ENCODE measurements around the gene USP14.
"Not testable (repeated sequence)": the region's sequence is repeated elsewhere in the genome, so short reads cannot be mapped to it uniquely, and the experiment has no call there.

The USP14 gene

DNA sequence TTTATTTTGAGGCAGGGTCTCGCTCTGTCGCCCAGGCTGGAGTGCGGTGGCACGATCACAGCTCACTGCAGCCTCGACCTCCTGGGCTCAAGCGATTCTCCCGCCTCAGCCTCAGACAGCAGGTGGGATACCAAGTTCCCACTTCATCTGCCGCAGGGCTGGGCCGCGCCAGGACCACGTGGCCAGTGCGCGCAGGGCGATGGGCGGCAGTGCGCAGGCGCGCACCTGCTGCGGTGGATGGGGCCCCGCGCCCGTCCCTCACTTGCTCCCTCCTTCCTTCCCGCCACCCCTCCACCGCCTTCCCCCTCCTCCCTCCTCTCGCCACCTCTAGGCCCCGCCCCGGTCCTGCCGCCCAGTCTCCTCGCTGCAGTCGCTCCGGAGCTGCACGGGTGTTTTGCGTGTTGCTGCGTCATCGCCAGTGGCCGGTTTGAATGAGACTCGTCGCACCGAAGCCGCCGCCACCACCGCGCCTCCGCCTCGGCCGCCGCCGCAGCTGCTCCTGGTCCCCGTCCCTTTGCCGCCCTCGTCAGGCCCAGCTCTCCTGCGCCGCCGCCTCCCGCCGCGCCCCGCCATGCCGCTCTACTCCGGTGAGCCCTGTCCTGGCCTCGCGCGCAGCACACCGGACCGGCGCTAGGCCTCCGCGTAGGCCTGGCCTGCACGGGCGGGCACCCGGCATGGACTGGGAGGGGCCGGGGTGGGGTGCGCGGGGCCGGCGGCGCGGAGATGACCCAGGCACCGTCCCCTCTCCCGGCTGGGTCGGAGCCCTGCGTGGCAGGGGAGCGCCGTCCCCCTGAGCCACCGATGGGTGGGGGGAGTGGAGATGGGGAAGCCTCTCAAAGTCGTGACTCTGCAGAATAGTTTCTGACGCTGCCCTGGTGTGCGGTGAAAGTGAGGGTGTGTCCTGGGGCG, at the start of gene USP14:
Gene USP14 (plus strand): TSS at position 430 of the 909 bp plus-strand sequence. CDS start 142 bp downstream, at position 572.
- H3K27ac ChIP-seq = peak within 1 kb of the TSS; percentile 87
- TF ChIP-seq CTCF (conservative IDR thresholded peaks at IDR 0.05) = peak; percentile 25; the same call in 1 of the 2 replicates

DNA sequence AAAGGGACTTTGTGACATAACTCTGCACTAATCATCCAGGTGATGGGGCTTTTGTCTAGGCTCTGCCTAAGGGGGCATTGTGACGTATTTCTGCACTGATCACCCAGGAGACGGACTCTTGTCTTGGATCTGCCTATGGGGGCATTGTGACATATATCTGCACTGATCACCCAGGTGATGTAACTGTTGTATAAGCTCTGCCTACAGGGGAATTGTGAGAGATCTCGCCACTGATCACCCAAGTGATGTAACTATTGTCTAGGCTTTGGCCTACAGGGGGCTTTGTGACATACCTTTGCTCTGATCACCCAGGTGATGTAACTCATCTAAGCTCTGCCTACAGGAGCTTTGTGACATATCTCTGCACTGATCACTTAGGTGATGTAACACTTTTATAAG, 49.7 kb upstream of the USP14 start:
- not testable (repeated sequence) for H3K27ac ChIP-seq

DNA sequence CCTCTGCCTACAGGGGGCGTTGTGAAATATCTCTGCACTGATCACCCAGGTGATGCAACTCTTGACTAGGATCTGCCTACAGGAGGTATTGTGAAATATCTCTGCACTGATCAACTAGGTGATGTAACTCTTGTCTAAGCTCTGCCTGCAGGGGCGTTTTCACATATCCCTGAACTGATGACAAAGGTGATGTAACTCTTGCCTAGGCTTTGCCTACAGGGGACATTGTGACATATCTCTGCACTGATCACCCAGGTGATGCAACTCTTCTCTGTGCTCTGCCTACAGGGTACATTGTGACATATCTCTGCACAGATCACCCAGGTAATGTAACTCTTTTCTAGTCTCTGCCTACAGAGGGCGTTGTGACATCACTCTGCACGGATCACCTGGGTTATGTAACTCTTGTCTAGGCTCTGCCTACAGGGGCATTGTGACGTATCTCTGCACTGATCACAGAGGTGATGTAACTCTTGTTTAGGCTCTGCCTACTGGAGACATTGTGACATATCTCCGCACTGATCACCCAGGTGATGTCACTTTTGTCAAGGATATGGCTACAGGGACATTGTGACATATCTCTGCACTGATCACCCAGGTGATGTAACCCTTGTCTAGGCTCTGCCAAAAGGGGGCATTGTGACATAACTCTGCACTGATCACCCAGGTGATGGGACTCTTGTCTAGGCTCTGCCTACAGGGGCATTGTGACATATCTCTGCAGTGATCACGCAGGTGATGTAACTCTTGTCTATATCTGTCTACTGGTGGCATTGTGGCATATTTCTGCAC, 49.0 kb upstream of the USP14 start:
- TF ChIP-seq CTCF (conservative IDR thresholded peaks at IDR 0.05) = peak; percentile 67
- H3K27ac ChIP-seq = not testable (repeated sequence)

- H3K27ac ChIP-seq = not testable (repeated sequence)
These were observed 48.5 kb upstream of the USP14 start for GRCh38 chr18:109922-110261.

DNA sequence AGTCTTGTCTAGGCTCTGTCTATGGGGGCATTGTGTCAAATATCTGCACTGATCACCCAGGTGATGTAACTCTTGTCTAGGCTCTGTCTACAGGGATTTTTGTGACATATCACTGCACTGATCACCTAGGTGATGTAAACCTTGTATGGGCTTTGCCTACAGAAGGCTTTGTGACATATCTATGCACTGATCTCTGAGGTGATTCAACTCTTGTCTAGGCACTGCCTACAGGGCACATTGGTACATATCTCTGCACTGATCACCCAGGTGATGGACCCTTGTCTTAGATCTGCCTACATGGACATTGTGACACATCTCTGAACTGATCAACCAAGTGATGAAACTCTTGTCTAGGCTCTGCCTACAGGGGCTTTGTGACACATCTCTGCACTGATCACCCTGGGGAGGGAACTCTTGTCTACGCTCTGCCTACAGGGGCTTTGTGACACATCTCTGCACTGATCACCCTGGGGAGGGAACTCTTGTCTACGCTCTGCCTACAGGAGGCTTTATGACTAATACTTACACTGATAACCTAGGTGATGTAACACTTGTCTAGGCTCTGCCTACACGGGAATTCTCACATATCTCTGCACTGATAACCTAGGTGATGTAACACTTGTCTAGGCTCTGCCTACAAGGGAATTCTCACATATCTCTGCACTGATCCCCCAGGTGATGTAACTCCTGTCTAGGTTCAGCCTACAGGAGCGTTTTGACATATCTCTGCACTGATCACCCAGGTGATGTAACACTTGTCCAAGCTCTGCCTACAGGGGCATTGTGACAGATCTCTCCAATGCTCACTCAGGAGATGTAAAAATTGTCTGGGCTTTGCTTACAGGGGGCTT, 47.8 kb upstream of the USP14 start:
- peak overlapping the region; percentile 86 for H3K27ac ChIP-seq

GRCh38 chr18:111306-112014, 46.9 kb upstream of the USP14 start:
- H3K27ac ChIP-seq = peak overlapping the region; percentile 86
- TF ChIP-seq CTCF (conservative IDR thresholded peaks at IDR 0.05) = no peak

DNA sequence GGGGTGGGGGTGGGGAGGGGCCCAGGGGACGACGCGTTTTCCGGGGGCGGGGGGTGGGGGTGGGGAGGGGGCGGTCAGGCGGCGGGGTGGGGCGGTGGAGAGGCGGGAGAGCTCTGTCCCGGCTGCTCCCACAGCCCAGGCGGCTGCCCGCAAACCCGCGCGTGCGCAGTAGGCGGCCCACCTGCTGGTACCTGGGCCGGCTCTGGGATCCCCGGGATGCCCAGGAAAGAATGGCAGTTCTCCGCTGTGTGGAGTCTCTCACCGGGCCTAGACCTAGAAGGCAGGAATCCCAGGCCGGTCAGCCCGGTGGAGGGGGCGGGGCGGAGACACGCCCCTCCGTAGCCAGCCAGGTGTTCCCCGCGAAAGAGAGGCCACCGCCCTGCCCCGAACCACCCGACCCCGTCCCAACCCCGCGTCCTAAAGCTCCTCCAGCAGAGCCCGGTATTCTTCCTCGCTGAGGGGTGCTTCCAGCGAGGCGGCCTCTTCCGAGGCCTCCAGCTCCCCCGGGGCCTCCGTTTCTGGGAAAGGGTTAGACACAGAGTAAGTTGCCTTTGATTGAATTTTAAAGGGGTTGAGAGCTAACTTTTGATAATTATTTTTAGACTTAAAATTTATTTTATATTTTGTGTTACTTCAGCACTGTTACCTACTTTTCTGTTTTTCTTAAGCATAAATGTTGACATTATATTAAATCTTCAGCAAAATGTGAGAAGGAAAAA, 46.2 kb upstream of the USP14 start:
- H3K27ac ChIP-seq = peak overlapping the region; percentile 86

DNA sequence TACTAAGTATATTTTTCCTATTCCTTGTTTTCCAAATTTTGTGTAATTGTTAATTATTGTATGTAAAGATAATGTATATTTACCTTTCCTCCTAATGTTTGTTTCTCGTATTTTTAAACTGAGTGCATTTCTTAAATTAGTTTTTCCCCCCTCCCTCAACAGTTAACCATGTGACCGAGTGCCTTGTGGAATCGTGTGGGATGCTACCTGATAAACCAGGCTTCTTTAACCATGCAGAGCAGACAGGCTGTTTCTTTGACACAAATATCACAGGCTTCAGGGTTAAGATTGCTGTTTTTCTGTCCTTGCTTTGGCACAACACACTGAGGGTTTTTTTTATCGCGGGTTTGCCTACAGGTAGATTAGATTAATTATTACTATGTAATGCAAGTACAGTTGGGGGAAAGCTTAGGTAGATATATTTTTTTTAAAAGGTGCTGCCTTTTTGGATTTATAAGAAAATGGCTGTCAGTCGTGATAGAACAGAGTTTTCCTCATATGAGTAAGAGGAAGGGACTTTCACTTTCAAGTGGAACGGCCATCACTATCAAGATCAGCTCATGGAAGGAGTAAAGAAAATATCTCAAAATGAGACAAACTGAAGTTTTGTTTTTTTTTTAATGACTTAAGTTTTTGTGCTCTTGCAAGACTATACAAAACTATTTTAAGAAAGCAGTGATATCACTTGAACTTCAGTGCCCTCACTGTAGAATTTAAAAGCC, 37.7 kb upstream of the USP14 start:
- H3K27ac ChIP-seq = not testable (repeated sequence)

GRCh38 chr18:135045-135444, 23.3 kb upstream of the USP14 start:
- no peak for TF ChIP-seq CTCF (conservative IDR thresholded peaks at IDR 0.05)
- H3K27ac ChIP-seq = no peak overlapping the region
